Measurements from ENCODE around the gene MANSC1.
"Not testable (repeated sequence)": the region's sequence is repeated elsewhere in the genome, so short reads cannot be mapped to it uniquely, and the experiment has no call there.

The MANSC1 gene

GRCh38 chr12:12326262-12326661 is 23.8 kb downstream of the MANSC1 start:
- DNase-seq (ENCODE audit: low read depth in 3 of 3): no peak

GRCh38 chr12:12323591-12323990 is 26.5 kb downstream of the MANSC1 start:
- DNase-seq (ENCODE audit: low read depth in 3 of 3): no peak

- no peak for DNase-seq (ENCODE audit: low read depth in 3 of 3)
Measured at GRCh38 chr12:12323118-12323517, 26.9 kb downstream of the MANSC1 start.

- no peak for DNase-seq (ENCODE audit: low read depth in 3 of 3)
Measured at GRCh38 chr12:12319451-12320183, 30.4 kb downstream of the MANSC1 start.

GRCh38 chr12:12315838-12316237 is 34.2 kb downstream of the MANSC1 start:
- DNase-seq (ENCODE audit: low read depth in 3 of 3): no peak

GRCh38 chr12:12310695-12311094 is 39.3 kb downstream of the MANSC1 start:
- not testable (repeated sequence) for DNase-seq (ENCODE audit: low read depth in 3 of 3)

- no peak for DNase-seq (ENCODE audit: low read depth in 3 of 3)
Measured at GRCh38 chr12:12305568-12306300, 44.3 kb downstream of the MANSC1 start.

GRCh38 chr12:12302976-12303375 is 47.1 kb downstream of the MANSC1 start:
- DNase-seq (ENCODE audit: low read depth in 3 of 3): no peak

GRCh38 chr12:12301122-12301521 is 48.9 kb downstream of the MANSC1 start:
- DNase-seq (ENCODE audit: low read depth in 3 of 3): no peak

- no peak for DNase-seq (ENCODE audit: low read depth in 3 of 3)
Measured at GRCh38 chr12:12297201-12297830, 52.7 kb downstream of the MANSC1 start.

- no peak for DNase-seq (ENCODE audit: low read depth in 3 of 3)
Measured at GRCh38 chr12:12294215-12295005, 55.6 kb downstream of the MANSC1 start.

- DNase-seq (ENCODE audit: low read depth in 3 of 3): no peak
Measured at GRCh38 chr12:12290206-12290605, 59.8 kb downstream of the MANSC1 start.

- DNase-seq (ENCODE audit: low read depth in 3 of 3): no peak
Measured at GRCh38 chr12:12286441-12286840, 63.6 kb downstream of the MANSC1 start.

GRCh38 chr12:12282761-12283425 is 67.1 kb downstream of the MANSC1 start:
- DNase-seq (ENCODE audit: low read depth in 3 of 3): no peak

GRCh38 chr12:12282202-12282601 is 67.8 kb downstream of the MANSC1 start:
- DNase-seq (ENCODE audit: low read depth in 3 of 3): no peak

GRCh38 chr12:12281134-12281533 is 68.9 kb downstream of the MANSC1 start:
- no peak for DNase-seq (ENCODE audit: low read depth in 3 of 3)

GRCh38 chr12:12278899-12279298 is 71.1 kb downstream of the MANSC1 start:
- DNase-seq (ENCODE audit: low read depth in 3 of 3): no peak
